HepG2 (cell line): Measurements from ENCODE around the gene PSMD1. TPM values are rescaled to one million over a fixed set of nuclear protein-coding genes. Genes with fewer than 3 reads are reported as not detected.
A peak's percentile ranks its signal among the peaks of the same experiment; 100 is the strongest.

Source experiments
- ARID3A ChIP-seq: IDR thresholded peaks from 2 replicates; pipeline ENCODE4 v1.6.1; 2012; ENCODE audit warnings: low read depth, low read length, improper control_type of control experiment
- CEBPG ChIP-seq: IDR thresholded peaks from 2 replicates; pipeline ENCODE4 v1.6.1; 2016
- CREBL2 ChIP-seq: sonication (generic); formaldehyde crosslinking; IDR thresholded peaks from 2 replicates; pipeline ENCODE4 v1.8.1; 2023; ENCODE audit warnings: missing genetic modification reagents, mild to moderate bottlenecking, borderline replicate concordance
- DPF2 ChIP-seq: sonication (generic); formaldehyde crosslinking; IDR thresholded peaks from 2 replicates; pipeline ENCODE4 v1.4.0; 2020; ENCODE audit warnings: mild to moderate bottlenecking, low read depth, missing genetic modification reagents, borderline replicate concordance
- ESRRA ChIP-seq: sonication (generic); formaldehyde crosslinking; IDR thresholded peaks from 2 replicates; pipeline ENCODE4 v1.5.1; 2020; ENCODE audit warnings: mild to moderate bottlenecking, low read depth, missing genetic modification reagents
- ETV6 ChIP-seq: sonication (generic); formaldehyde crosslinking; conservative IDR thresholded peaks from 2 replicates; pipeline ENCODE4 v1.4.0; 2020; ENCODE audit warnings: missing genetic modification reagents
- KDM5B ChIP-seq: sonication (generic); formaldehyde crosslinking; IDR thresholded peaks from 2 replicates; pipeline ENCODE4 v1.4.0; 2020; ENCODE audit warnings: missing genetic modification reagents, mild to moderate bottlenecking, borderline replicate concordance
- KLF9 ChIP-seq: IDR thresholded peaks from 2 replicates; pipeline ENCODE4 v1.6.1; 2016; ENCODE audit warnings: low read depth
- MAZ ChIP-seq, 2 experiments: sonication (generic) in 1 of 2; formaldehyde crosslinking in 1 of 2; IDR thresholded peaks; 2 replicates each; pipeline versions ENCODE4 v1.5.0 to v1.6.1; 2012 to 2020; ENCODE audit warnings: low read depth in 2 of 2, mild to moderate bottlenecking in 2 of 2, borderline replicate concordance in 1 of 2, improper control_type of control experiment in 1 of 2, low read length in 1 of 2, missing genetic modification reagents in 1 of 2, moderate library complexity in 1 of 2
- MBD4 ChIP-seq: IDR thresholded peaks from 2 replicates; pipeline ENCODE4 v1.6.1; 2012; ENCODE audit warnings: low read length, inconsistent platforms, borderline replicate concordance
- MXD1 ChIP-seq: sonication (generic); formaldehyde crosslinking; IDR thresholded peaks from 2 replicates; pipeline ENCODE4 v1.4.0; 2020; ENCODE audit warnings: mild to moderate bottlenecking, missing genetic modification reagents
- MXD3 ChIP-seq: IDR thresholded peaks from 2 replicates; pipeline ENCODE4 v1.6.1; 2016; ENCODE audit warnings: mild to moderate bottlenecking, missing biosample characterization, missing genetic modification reagents
- THYN1 ChIP-seq: sonication (generic); formaldehyde crosslinking; IDR thresholded peaks from 2 replicates; pipeline ENCODE4 v1.8.1; 2023; ENCODE audit warnings: low read depth, mild to moderate bottlenecking, moderate library complexity, missing genetic modification reagents, borderline replicate concordance
- U2AF2 ChIP-seq: fragments of 200-400 bp; formaldehyde crosslinking; IDR thresholded peaks from 2 replicates; pipeline ENCODE4 v1.6.1; 2017; ENCODE audit warnings: low read depth, mild to moderate bottlenecking, low read length
- ZBTB37 ChIP-seq: sonication (generic); formaldehyde crosslinking; IDR thresholded peaks from 2 replicates; pipeline ENCODE4 v1.4.0; 2020; ENCODE audit warnings: mild to moderate bottlenecking, missing genetic modification reagents
- ZFP62 ChIP-seq: sonication (generic); formaldehyde crosslinking; IDR thresholded peaks from 2 replicates; pipeline ENCODE4 v1.4.0; 2020; ENCODE audit warnings: missing genetic modification reagents
- ZNF224 ChIP-seq: sonication (generic); formaldehyde crosslinking; IDR thresholded peaks from 2 replicates; pipeline ENCODE4 v1.5.0; 2020; ENCODE audit warnings: mild to moderate bottlenecking, missing genetic modification reagents
- ZNF234 ChIP-seq: sonication (generic); formaldehyde crosslinking; conservative IDR thresholded peaks from 2 replicates; pipeline ENCODE4 v1.5.1; 2020; ENCODE audit warnings: mild to moderate bottlenecking, missing genetic modification reagents
- ZNF597 ChIP-seq: sonication (generic); formaldehyde crosslinking; IDR thresholded peaks from 2 replicates; pipeline ENCODE4 v1.5.0; 2020; ENCODE audit warnings: missing genetic modification reagents
- ZNF710 ChIP-seq: sonication (generic); formaldehyde crosslinking; IDR thresholded peaks from 2 replicates; pipeline ENCODE4 v1.5.0; 2020; ENCODE audit warnings: mild to moderate bottlenecking, missing genetic modification reagents, borderline replicate concordance
- ZNF773 ChIP-seq: sonication (generic); formaldehyde crosslinking; IDR thresholded peaks from 2 replicates; pipeline ENCODE4 v1.4.0; 2020; ENCODE audit warnings: missing genetic modification reagents, borderline replicate concordance
- polyA plus RNA-seq, 8 experiments: library from polyadenylated mRNA; depleted of rRNA in 3 of 8; stranded (reverse) in 7 of 8; unstranded in 1 of 8; fragments of >200 nt; fragmentation: Illumina TruSeq in 4 of 8; extraction: Trizol in 4 of 8; gene quantifications; 2 replicates each; pipeline versions ENCODE4 v1.2.1 to v1.2.3, GENCODE V29; 2011 to 2016; ENCODE audit warnings: low read depth in 4 of 8, missing spikeins in 1 of 8, mixed read lengths in 1 of 8; ENCODE audit not compliant: insufficient read depth in 1 of 8
- total RNA-seq, 5 experiments: library from RNA; depleted of rRNA; stranded (reverse); fragments of >200 nt; fragmentation: Illumina TruSeq; extraction: Trizol; gene quantifications; 2 replicates each; pipeline ENCODE4 v1.2.3, GENCODE V29; 2016; ENCODE audit warnings: low read depth in 1 of 5

Gene PSMD1
- total and polyA plus RNA-seq, 2 of the 13 experiments (the other 11 are each of a cell fraction or from before 2014, with no cell fraction given): 136 to 191 TPM

- TF ChIP-seq MXD3 (CRISPR knock-in tag) (no peak), ZNF710 (CRISPR knock-in tag) (peak; percentile 74; the same call in 1 of the 2 replicates), ZBTB37 (CRISPR knock-in tag) (no peak), MXD1 (no peak), CREBL2 (no peak), KLF9 (CRISPR knock-in tag) (no peak), ZNF597 (no peak), DPF2 (0 out of 2 replicates have a peak, but pooled peaks have one; percentile 11), ZNF224 (no peak), MBD4 (no peak), KDM5B (no peak), ARID3A (no peak), U2AF2 (no peak), CEBPG (no peak), MAZ (IDR thresholded peaks at IDR 0.05; ENCODE audit: borderline replicate concordance, low read depth, low read length) (no peak), MAZ (CRISPR knock-in tag; IDR thresholded peaks at IDR 0.05; ENCODE audit: low read depth) (no peak), ESRRA (CRISPR knock-in tag) (no peak), ZNF773 (CRISPR knock-in tag) (no peak), THYN1 (CRISPR knock-in tag) (no peak), ZNF234 (CRISPR knock-in tag) (no peak), ETV6 (CRISPR knock-in tag) (no peak), ZFP62 (CRISPR knock-in tag) (no peak)
Observed at GRCh38 chr2:231033147-231034132, 23.2 kb upstream of the PSMD1 start (continued).
